ENCODE results near the gene NFASC.

Gene NFASC

DNA sequence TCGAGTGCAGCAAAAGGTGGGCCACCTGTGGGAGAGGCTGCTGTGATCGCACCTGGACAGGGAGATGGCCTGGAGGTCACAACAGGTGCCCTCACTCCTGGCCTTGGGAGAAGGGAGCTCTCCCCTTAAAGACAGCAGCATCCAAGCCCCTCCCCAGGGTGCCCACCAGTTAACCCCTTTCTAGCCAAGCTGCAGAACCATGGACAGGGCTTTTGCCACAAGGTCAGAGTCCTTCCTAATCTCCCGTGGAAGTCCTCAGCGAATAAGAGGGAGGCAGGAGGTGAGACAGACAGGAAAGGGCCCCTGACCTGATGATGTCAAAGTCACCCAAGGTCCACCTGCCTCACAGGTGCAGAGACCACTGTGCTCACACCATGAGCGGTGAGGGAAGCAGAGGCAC lies 174.1 kb downstream of the NFASC start:
- no peaks in the 10 kb centered on the region for H3K36me3 ChIP-seq (ENCODE audit: control insufficient read depth, low read length)
- no peaks in the 10 kb centered on the region for H4K20me1 ChIP-seq (ENCODE audit: control insufficient read depth, insufficient read depth, low read depth, low read length)
- H3K4me1 ChIP-seq (ENCODE audit: control insufficient read depth, low read length): no peaks in the 10 kb centered on the region
- TF ChIP-seq, protein P1, sequence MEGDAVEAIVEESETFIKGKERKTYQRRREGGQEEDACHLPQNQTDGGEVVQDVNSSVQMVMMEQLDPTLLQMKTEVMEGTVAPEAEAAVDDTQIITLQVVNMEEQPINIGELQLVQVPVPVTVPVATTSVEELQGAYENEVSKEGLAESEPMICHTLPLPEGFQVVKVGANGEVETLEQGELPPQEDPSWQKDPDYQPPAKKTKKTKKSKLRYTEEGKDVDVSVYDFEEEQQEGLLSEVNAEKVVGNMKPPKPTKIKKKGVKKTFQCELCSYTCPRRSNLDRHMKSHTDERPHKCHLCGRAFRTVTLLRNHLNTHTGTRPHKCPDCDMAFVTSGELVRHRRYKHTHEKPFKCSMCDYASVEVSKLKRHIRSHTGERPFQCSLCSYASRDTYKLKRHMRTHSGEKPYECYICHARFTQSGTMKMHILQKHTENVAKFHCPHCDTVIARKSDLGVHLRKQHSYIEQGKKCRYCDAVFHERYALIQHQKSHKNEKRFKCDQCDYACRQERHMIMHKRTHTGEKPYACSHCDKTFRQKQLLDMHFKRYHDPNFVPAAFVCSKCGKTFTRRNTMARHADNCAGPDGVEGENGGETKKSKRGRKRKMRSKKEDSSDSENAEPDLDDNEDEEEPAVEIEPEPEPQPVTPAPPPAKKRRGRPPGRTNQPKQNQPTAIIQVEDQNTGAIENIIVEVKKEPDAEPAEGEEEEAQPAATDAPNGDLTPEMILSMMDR (IDR thresholded peaks at IDR 0.05; ENCODE audit: low read depth, low read length, poor library complexity, severe bottlenecking): no peak
- no peak for TF ChIP-seq EZH2phosphoT487 (IDR thresholded peaks at IDR 0.05; ENCODE audit: borderline replicate concordance, low read length)
- no peaks in the 10 kb centered on the region for H3K9me3 ChIP-seq (ENCODE audit: control insufficient read depth, insufficient read depth, low read length)
- no peak overlapping the region for H3K4me3 ChIP-seq (ENCODE audit: low read length)
- H3K27me3 ChIP-seq (ENCODE audit: control insufficient read depth, low read length): peaks cover 35% of the 10 kb centered on the region
- no peaks in the 10 kb centered on the region for H3F3A ChIP-seq (ENCODE audit: control insufficient read depth, insufficient read depth)
- no peaks in the 10 kb centered on the region for H3K9me2 ChIP-seq (replicated peaks; ENCODE audit: control insufficient read depth, low read length)
- H3K27ac ChIP-seq (ENCODE audit: low read depth, low read length): no peak overlapping the region
- H3K79me2 ChIP-seq (ENCODE audit: control insufficient read depth, low read length): no peaks in the 10 kb centered on the region
- H3K4me2 ChIP-seq (ENCODE audit: low read length): no peak overlapping the region

DNA sequence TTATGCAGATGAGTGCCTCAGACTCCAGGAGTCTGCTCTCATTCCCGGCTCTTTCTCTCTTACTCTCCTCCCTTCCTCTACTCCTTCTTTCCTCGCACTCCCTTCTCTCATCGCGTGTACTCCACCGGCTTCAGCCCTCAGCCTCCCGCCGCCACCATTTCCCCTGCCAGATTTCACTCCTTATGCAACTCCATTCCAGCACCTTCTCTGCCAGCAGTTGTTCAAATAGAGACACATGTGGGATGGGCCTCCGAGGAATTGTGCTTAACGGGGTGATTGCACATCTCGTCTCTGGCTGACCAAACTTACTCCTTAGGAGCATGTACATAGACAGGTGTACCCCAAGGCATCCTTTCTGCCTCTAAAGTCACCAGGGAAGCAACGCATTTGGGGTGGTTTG lies 174.5 kb downstream of the NFASC start:
- peaks cover 38% of the 10 kb centered on the region for H3K27me3 ChIP-seq (ENCODE audit: control insufficient read depth, low read length)
- H3K9me3 ChIP-seq (ENCODE audit: control insufficient read depth, insufficient read depth, low read length): no peaks in the 10 kb centered on the region
- H3K36me3 ChIP-seq (ENCODE audit: control insufficient read depth, low read length): no peaks in the 10 kb centered on the region
- H3K4me1 ChIP-seq (ENCODE audit: control insufficient read depth, low read length): no peaks in the 10 kb centered on the region
- H3K4me2 ChIP-seq (ENCODE audit: low read length): no peak overlapping the region
- H3K27ac ChIP-seq (ENCODE audit: low read depth, low read length): no peak overlapping the region
- TF ChIP-seq EZH2phosphoT487 (IDR thresholded peaks at IDR 0.05; ENCODE audit: borderline replicate concordance, low read length): no peak
- TF ChIP-seq, protein P1 (IDR thresholded peaks at IDR 0.05; ENCODE audit: low read depth, low read length, poor library complexity, severe bottlenecking): no peak
- no peak overlapping the region for H3K4me3 ChIP-seq (ENCODE audit: low read length)
- H3F3A ChIP-seq (ENCODE audit: control insufficient read depth, insufficient read depth): no peaks in the 10 kb centered on the region
- no peaks in the 10 kb centered on the region for H3K79me2 ChIP-seq (ENCODE audit: control insufficient read depth, low read length)
- no peaks in the 10 kb centered on the region for H4K20me1 ChIP-seq (ENCODE audit: control insufficient read depth, insufficient read depth, low read depth, low read length)
- no peaks in the 10 kb centered on the region for H3K9me2 ChIP-seq (replicated peaks; ENCODE audit: control insufficient read depth, low read length)

DNA sequence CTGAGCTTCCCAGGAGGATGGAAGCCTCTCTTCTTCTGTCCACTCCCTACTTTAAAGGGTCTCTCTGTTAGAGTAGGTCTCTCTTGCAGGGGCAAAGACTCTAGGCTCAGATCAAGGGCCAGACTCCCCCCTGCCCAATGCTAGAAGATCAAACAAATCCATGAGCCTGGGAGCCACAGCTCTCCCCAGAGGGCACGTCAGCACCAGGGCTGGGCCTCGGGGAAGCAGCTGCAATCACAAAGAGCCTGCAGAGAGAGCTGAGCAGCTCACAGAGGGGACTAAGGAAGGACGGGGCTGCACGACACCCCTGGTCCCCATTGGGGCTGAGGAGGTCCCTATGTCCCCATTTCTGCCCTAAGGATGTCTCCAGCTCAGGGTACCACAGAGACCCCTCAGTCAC lies 176.2 kb downstream of the NFASC start:
- H3K36me3 ChIP-seq (ENCODE audit: control insufficient read depth, low read length): no peaks in the 10 kb centered on the region
- H3K27ac ChIP-seq (ENCODE audit: low read depth, low read length): no peak overlapping the region
- no peak overlapping the region for H3K4me3 ChIP-seq (ENCODE audit: low read length)
- H3K9me2 ChIP-seq (replicated peaks; ENCODE audit: control insufficient read depth, low read length): no peaks in the 10 kb centered on the region
- peaks cover 27% of the 10 kb centered on the region for H3K27me3 ChIP-seq (ENCODE audit: control insufficient read depth, low read length)
- H3K9me3 ChIP-seq (ENCODE audit: control insufficient read depth, insufficient read depth, low read length): no peaks in the 10 kb centered on the region
- H3K4me2 ChIP-seq (ENCODE audit: low read length): no peak overlapping the region
- H4K20me1 ChIP-seq (ENCODE audit: control insufficient read depth, insufficient read depth, low read depth, low read length): no peaks in the 10 kb centered on the region
- H3F3A ChIP-seq (ENCODE audit: control insufficient read depth, insufficient read depth): no peaks in the 10 kb centered on the region
- H3K4me1 ChIP-seq (ENCODE audit: control insufficient read depth, low read length): no peaks in the 10 kb centered on the region
- no peaks in the 10 kb centered on the region for H3K79me2 ChIP-seq (ENCODE audit: control insufficient read depth, low read length)
- TF ChIP-seq EZH2phosphoT487 (IDR thresholded peaks at IDR 0.05; ENCODE audit: borderline replicate concordance, low read length): no peak
- TF ChIP-seq, protein P1 (IDR thresholded peaks at IDR 0.05; ENCODE audit: low read depth, low read length, poor library complexity, severe bottlenecking): no peak
